Karpas-422 (cell line): ENCODE measurements around the gene SLC43A2. TPM values are rescaled to one million over a fixed set of nuclear protein-coding genes. Genes with fewer than 3 reads are reported as not detected.

Source experiments
- DNase-seq: peaks from one replicate; pipeline ENCODE4 v3.0.0-alpha.2; 2015
- H2AFZ ChIP-seq: fragments of 200-600 bp; sonication (generic); 2 replicates; pipeline ENCODE4 v1.6.1; 2014; ENCODE audit warnings: antibody characterized with exemption, low read length, mixed read lengths
- H3K27ac ChIP-seq: fragments of 200-600 bp; sonication (generic); 2 replicates; pipeline ENCODE4 v1.5.1; 2014; ENCODE audit warnings: mild to moderate bottlenecking, low read length, moderate library complexity
- H3K27me3 ChIP-seq: fragments of 200-600 bp; sonication (generic); 2 replicates; pipeline ENCODE4 v1.6.1; 2014; ENCODE audit warnings: low read length, mixed read lengths
- H3K36me3 ChIP-seq: fragments of 200-600 bp; sonication (generic); 2 replicates; pipeline ENCODE4 v1.6.1; 2014; ENCODE audit warnings: low read length, mixed read lengths; ENCODE audit not compliant: insufficient read depth
- H3K4me1 ChIP-seq: fragments of 200-600 bp; sonication (generic); 2 replicates; pipeline ENCODE4 v1.6.1; 2014; ENCODE audit warnings: mild to moderate bottlenecking, low read length, mixed read lengths
- H3K4me2 ChIP-seq: fragments of 200-600 bp; sonication (generic); 2 replicates; pipeline ENCODE4 v1.6.1; 2014; ENCODE audit warnings: low read length, low read depth, mild to moderate bottlenecking; ENCODE audit not compliant: poor library complexity, severe bottlenecking
- H3K4me3 ChIP-seq: fragments of 200-600 bp; sonication (generic); 2 replicates; pipeline ENCODE4 v1.5.1; 2014; ENCODE audit warnings: mild to moderate bottlenecking, antibody characterized with exemption, low read length, mixed read lengths
- H3K79me2 ChIP-seq: fragments of 200-600 bp; sonication (generic); 2 replicates; pipeline ENCODE4 v1.6.1; 2014; ENCODE audit warnings: mild to moderate bottlenecking, low read length, mixed read lengths
- H3K9ac ChIP-seq: fragments of 200-600 bp; sonication (generic); 2 replicates; pipeline ENCODE4 v1.6.0; 2014; ENCODE audit warnings: low read length
- H3K9me2 ChIP-seq: fragments of 200-600 bp; sonication (generic), shearing (Covaris generic); replicated peaks from 2 replicates; pipeline ENCODE4 v1.6.0; 2014; ENCODE audit warnings: mild to moderate bottlenecking, low read length, moderate library complexity; ENCODE audit not compliant: insufficient read depth
- H3K9me3 ChIP-seq: fragments of 300-700, 200-600 bp; sonication (generic); 2 replicates; pipeline ENCODE4 v1.6.1; 2014; ENCODE audit warnings: low read length, mixed read lengths
- H4K20me1 ChIP-seq: fragments of 200-600 bp; sonication (generic); 2 replicates; pipeline ENCODE4 v1.6.1; 2014; ENCODE audit warnings: mild to moderate bottlenecking, antibody characterized with exemption, low read length, low read depth; ENCODE audit not compliant: insufficient read depth
- total RNA-seq: library from RNA; depleted of rRNA; stranded (reverse); fragments of >200 nt; shearing (Covaris generic); gene quantifications from 2 replicates; pipeline ENCODE4 v1.2.3, GENCODE V29; 2014; ENCODE audit warnings: low replicate concordance

SLC43A2 gene
- total RNA-seq, 1 experiment from 2014 or later: 10.0 TPM

DNA sequence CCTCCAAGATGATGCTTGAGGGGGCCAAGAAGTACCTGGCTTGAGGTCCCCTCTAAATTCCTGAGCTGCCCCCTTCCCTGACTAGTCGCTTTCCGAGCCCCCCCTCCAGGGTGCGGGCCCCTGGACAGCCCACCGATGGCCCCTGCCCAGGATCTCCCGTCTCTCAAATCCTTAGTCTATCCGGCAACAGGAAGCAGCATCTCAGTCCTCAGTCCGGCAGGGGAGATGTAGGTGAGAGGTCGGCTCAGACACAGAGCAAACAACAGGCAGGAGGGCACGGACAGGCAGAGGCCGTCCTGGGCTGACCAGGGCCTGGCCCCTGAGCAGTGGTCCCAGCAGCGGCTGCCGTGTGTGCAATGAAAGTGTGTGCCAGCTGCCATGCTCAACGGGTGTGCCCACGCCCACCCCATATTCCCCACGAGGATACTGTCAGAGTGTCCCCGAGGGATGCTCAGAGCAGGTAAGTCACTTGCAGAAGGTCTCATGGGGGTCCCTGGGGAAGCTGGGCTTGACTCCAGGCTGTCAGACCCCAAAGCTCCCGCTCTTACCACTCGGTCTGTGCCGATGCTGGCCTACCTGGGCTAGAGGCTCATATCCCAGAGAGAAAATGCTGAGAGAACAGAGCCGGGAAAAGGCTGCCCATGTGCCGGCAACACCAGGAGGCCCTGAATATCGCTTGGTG lies 7.2 kb downstream of the SLC43A2 start:
- no peaks in the 10 kb centered on the region for H3K79me2 ChIP-seq
- H4K20me1 ChIP-seq: no peaks in the 10 kb centered on the region
- no peaks in the 10 kb centered on the region for H3K27me3 ChIP-seq
- H3K4me2 ChIP-seq: no peak overlapping the region
- H3K9me3 ChIP-seq: no peaks in the 10 kb centered on the region
- no peak overlapping the region for H3K27ac ChIP-seq
- H2AFZ ChIP-seq: no peak overlapping the region
- no peak for DNase-seq
- H3K9ac ChIP-seq: no peak overlapping the region
- no peak overlapping the region for H3K4me3 ChIP-seq
- no peaks in the 10 kb centered on the region for H3K36me3 ChIP-seq
- peaks cover 27% of the 10 kb centered on the region for H3K4me1 ChIP-seq
- H3K9me2 ChIP-seq: no peaks in the 10 kb centered on the region

DNA sequence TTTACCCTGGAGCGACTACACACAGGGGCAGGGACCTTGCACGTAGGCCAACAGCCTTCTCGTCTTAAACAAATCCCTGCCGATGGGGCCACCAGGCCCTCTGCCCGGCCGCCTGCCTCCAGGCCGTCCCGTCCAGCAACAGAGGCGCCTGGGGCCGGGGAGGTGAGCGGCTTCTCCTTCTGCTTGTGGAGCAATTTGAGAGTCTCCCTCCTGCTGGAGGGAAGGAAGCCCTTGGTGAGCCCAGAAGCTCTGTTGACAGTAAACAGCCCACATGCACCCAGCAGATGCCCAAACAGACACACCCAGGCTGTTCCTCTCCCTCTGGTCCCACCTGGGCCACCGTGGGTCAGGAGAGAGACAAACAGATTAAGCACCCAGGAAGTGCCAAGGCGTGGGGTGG lies 8.1 kb downstream of the SLC43A2 start:
- DNase-seq: no peak
- Histone ChIP-seq H3K4me3 (no peak overlapping the region), H3K9ac (no peak overlapping the region), H3K27me3 (no peaks in the 10 kb centered on the region), H3K79me2 (no peaks in the 10 kb centered on the region), H2AFZ (no peak overlapping the region), H3K36me3 (no peaks in the 10 kb centered on the region), H3K9me3 (no peaks in the 10 kb centered on the region), H4K20me1 (no peaks in the 10 kb centered on the region), H3K4me1 (peaks cover 18% of the 10 kb centered on the region), H3K9me2 (no peaks in the 10 kb centered on the region), H3K4me2 (no peak overlapping the region), H3K27ac (no peak overlapping the region)

DNA sequence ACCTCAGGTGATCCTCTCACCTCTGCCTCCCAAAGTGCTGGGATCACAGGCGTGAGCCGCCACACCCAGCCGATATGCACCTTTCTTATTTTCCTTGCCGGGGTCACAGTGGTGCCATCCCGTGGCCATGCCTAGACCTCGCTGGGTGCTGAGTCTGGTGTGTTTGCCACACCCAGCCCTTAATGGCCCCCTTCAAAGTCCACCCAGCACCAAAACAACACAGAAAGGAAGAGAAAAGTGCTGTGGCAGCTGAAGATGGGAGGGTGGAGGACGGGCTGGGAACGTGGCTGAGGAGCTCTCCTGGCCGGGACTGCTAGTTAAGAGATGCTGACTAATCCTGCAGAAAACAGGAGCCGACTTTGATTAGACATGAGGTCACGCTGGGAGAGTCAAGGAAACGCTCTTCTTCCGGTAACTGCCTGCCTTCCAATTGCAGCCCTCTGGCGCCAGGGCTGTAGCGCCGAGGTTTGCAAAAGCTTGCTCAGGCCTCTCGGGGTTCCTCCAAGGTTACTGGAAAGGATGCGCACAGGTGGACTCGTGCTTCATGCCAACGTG lies 10.9 kb downstream of the SLC43A2 start:
- Histone ChIP-seq H3K9me3 (no peaks in the 10 kb centered on the region), H4K20me1 (no peaks in the 10 kb centered on the region), H2AFZ (no peak overlapping the region), H3K4me2 (no peak overlapping the region), H3K36me3 (no peaks in the 10 kb centered on the region), H3K4me3 (no peak overlapping the region), H3K9ac (no peak overlapping the region), H3K27ac (no peak overlapping the region), H3K9me2 (no peaks in the 10 kb centered on the region), H3K79me2 (no peaks in the 10 kb centered on the region), H3K27me3 (no peaks in the 10 kb centered on the region), H3K4me1 (peaks cover 10% of the 10 kb centered on the region)
- DNase-seq: no peak

DNA sequence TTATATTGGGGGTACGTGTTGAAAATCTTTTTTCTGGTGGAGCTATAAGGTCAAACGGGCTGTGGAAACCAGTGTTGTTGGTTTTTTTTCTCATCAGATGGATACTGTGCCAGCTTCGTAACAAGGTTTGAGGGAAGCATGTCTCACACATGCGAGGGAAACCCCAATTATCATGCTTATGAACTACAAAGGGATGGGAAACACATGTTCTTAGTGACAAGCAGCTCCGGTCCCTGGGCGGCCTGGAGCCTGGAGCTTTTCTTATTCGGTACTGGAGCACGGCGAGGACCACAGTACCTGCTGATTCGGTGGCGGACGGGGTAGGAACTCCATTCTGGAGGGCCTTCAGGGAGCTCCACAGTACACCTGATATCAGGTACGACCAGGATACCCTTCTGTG lies 12.5 kb downstream of the SLC43A2 start:
- no peak overlapping the region for H2AFZ ChIP-seq
- DNase-seq: no peak
- no peaks in the 10 kb centered on the region for H3K9me2 ChIP-seq
- H3K79me2 ChIP-seq: no peaks in the 10 kb centered on the region
- no peaks in the 10 kb centered on the region for H3K27me3 ChIP-seq
- no peaks in the 10 kb centered on the region for H4K20me1 ChIP-seq
- no peaks in the 10 kb centered on the region for H3K9me3 ChIP-seq
- H3K4me2 ChIP-seq: no peak overlapping the region
- H3K4me3 ChIP-seq: no peak overlapping the region
- H3K36me3 ChIP-seq: no peaks in the 10 kb centered on the region
- H3K27ac ChIP-seq: no peak overlapping the region
- no peak overlapping the region for H3K9ac ChIP-seq
- no peaks in the 10 kb centered on the region; the same call in 1 of the 2 replicates for H3K4me1 ChIP-seq

DNA sequence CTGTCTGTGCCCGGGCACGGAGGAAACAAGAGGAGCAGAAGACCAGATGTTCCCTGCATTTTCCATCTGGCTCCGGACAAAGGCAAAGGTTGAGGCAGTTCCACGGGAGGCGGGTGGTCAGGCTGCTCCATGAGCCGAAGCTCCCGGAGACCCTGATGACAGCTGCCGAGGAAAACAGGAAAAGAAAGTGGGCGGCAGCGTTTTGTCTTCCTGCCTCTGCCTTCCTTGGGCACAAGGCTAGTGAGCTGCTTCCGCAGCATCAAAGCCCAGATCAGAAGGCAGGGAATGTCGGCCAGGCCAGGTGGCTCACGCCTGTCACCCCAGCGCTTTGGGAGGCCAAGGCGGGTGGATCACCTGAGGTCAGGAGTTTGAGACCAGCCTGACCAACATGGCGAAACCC lies 16.2 kb downstream of the SLC43A2 start:
- no peak overlapping the region for H3K9ac ChIP-seq
- no peak for DNase-seq
- no peaks in the 10 kb centered on the region for H3K27me3 ChIP-seq
- no peak overlapping the region for H3K4me2 ChIP-seq
- no peaks in the 10 kb centered on the region for H3K79me2 ChIP-seq
- H3K27ac ChIP-seq: no peak overlapping the region
- peaks cover 3% of the 10 kb centered on the region for H3K4me1 ChIP-seq
- no peaks in the 10 kb centered on the region for H3K36me3 ChIP-seq
- no peaks in the 10 kb centered on the region for H3K9me2 ChIP-seq
- no peaks in the 10 kb centered on the region for H3K9me3 ChIP-seq
- H4K20me1 ChIP-seq: no peaks in the 10 kb centered on the region
- no peak overlapping the region for H2AFZ ChIP-seq
- no peak overlapping the region for H3K4me3 ChIP-seq

DNA sequence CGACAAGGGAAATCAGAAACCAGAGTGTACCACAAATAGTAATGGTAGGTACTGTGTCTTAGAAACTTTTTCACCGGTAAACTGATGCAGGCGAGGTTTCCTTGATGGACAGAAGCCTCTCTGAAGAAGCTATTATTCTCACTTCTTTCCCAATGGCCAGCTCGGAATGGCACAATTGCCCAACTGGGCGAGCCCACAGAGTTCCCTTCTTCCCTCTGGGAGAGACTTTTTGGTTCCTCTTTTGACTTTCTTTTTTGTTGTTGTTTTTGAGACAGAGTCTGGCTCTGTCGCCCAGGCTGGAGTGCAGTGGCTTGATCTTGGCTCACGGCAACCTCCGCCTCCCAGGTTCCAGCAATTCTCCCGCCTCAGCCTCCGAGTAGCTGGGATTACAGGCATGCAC lies 16.9 kb downstream of the SLC43A2 start:
- Histone ChIP-seq H3K36me3 (no peaks in the 10 kb centered on the region), H2AFZ (no peak overlapping the region), H4K20me1 (no peaks in the 10 kb centered on the region), H3K9me3 (no peaks in the 10 kb centered on the region), H3K4me2 (no peak overlapping the region), H3K4me1 (peaks cover 9% of the 10 kb centered on the region), H3K9me2 (no peaks in the 10 kb centered on the region), H3K4me3 (no peak overlapping the region), H3K9ac (no peak overlapping the region), H3K27me3 (no peaks in the 10 kb centered on the region), H3K79me2 (no peaks in the 10 kb centered on the region), H3K27ac (no peak overlapping the region)
- DNase-seq: no peak

DNA sequence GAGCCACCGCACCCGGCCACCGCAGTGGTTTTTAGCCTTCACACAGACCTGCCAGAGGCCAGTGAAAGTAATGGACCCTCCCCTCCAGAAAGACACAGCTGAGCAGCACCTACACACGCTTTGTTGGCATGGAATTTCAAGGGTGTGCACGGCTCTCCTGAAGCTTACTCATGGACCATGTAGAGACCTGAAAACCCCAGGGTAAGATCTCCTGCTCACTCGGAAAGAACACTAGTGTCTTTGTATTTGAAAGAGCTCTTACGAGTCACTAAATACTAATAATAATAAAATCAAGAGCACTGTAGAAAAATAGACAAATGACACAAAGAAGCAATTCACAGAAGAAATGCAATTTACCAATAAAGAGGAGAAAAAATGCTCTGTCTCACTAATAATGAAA lies 20.0 kb downstream of the SLC43A2 start:
- Histone ChIP-seq H3K4me1 (peaks cover 9% of the 10 kb centered on the region), H3K27ac (no peak overlapping the region), H3K27me3 (no peaks in the 10 kb centered on the region), H3K4me3 (no peak overlapping the region), H3K4me2 (no peak overlapping the region), H3K9ac (no peak overlapping the region), H3K9me2 (no peaks in the 10 kb centered on the region), H3K9me3 (no peaks in the 10 kb centered on the region), H2AFZ (no peak overlapping the region), H4K20me1 (no peaks in the 10 kb centered on the region), H3K79me2 (no peaks in the 10 kb centered on the region), H3K36me3 (no peaks in the 10 kb centered on the region)
- DNase-seq: no peak

DNA sequence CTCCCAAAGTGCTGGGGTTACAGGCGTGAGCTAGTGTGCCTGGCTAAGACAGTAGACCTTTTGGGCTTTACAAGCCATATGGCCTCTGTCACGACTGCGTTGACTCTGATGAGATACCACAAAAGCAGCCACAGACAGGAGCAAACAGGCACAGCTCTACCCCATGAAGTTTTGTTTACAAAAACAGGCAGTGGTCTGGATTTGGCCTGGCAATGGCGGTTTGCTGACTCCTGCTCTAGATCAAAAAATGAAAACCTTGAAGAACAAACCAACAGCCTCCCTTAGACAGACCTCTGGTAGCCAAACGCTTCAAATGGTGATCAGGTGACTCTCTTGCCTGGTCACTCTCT lies 20.7 kb downstream of the SLC43A2 start:
- no peak for DNase-seq
- H2AFZ ChIP-seq: no peak overlapping the region

More for the DNA sequence above, 20.7 kb downstream of the SLC43A2 start:
- Histone ChIP-seq H3K9me2 (no peaks in the 10 kb centered on the region), H4K20me1 (no peaks in the 10 kb centered on the region), H3K27ac (no peak overlapping the region), H3K4me1 (peaks cover 9% of the 10 kb centered on the region), H3K27me3 (no peaks in the 10 kb centered on the region), H3K9me3 (no peaks in the 10 kb centered on the region), H3K4me3 (no peak overlapping the region), H3K36me3 (no peaks in the 10 kb centered on the region), H3K79me2 (no peaks in the 10 kb centered on the region), H3K4me2 (no peak overlapping the region), H3K9ac (no peak overlapping the region)
